ENCODE data around the gene PRKCG.
A peak's percentile ranks its signal among the peaks of the same experiment; 100 is the strongest.

The PRKCG gene

DNA sequence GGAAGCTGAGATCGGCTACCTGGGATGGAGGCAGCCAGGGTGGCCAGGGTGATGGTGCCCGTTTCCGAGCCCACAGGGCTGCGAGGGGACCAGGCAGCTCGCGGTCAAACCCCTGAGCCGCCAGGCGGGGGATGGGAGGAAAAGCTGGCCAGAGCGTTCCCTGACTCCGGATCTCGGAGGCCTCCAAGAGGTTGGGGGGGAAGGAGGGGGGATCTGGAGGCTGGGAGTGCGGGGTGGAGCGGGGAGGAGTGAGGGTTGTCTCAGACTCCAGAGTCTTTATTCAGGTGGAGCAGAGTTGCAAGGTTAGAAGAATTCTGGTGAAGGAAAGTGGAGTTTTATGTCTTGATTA is 28.1 kb downstream of the PRKCG start:
- TF ChIP-seq, protein P1, sequence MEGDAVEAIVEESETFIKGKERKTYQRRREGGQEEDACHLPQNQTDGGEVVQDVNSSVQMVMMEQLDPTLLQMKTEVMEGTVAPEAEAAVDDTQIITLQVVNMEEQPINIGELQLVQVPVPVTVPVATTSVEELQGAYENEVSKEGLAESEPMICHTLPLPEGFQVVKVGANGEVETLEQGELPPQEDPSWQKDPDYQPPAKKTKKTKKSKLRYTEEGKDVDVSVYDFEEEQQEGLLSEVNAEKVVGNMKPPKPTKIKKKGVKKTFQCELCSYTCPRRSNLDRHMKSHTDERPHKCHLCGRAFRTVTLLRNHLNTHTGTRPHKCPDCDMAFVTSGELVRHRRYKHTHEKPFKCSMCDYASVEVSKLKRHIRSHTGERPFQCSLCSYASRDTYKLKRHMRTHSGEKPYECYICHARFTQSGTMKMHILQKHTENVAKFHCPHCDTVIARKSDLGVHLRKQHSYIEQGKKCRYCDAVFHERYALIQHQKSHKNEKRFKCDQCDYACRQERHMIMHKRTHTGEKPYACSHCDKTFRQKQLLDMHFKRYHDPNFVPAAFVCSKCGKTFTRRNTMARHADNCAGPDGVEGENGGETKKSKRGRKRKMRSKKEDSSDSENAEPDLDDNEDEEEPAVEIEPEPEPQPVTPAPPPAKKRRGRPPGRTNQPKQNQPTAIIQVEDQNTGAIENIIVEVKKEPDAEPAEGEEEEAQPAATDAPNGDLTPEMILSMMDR (IDR thresholded peaks at IDR 0.05): no peak
- DNase-seq: peak; percentile 42
- Mint-ChIP-seq H3K27me3 (ENCODE audit: low read depth, poor library complexity) (peaks cover 91% of the 10 kb centered on the region), H3K9me3 (no peaks in the 10 kb centered on the region), H3K27ac (no peak overlapping the region), H3K36me3 (ENCODE audit: low read depth) (no peaks in the 10 kb centered on the region), H3K4me1 (peaks cover 27% of the 10 kb centered on the region), H3K4me3 (peak overlapping the region; percentile 77)

DNA sequence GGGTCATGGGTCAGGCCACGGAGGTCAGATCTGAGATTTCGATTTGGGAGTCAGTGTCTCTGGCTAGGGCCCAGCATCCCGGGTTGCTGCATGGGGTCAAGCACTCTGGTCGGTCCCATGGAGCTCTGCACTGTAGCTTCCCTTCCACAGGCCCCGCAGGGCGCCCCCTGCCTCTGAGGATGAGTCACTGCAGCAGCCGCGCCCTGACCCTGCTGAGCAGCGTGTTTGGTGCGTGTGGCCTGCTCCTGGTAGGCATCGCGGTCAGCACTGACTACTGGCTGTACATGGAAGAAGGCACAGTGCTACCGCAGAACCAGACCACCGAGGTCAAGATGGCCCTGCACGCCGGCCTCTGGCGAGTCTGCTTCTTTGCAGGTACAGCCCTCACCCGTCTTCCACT is 30.7 kb downstream of the PRKCG start:
- DNase-seq: peak; percentile 34
- TF ChIP-seq, protein P1 (IDR thresholded peaks at IDR 0.05): peak; percentile 23
- peaks cover 66% of the 10 kb centered on the region for H3K27me3 Mint-ChIP-seq (ENCODE audit: low read depth, poor library complexity)
- H3K4me1 Mint-ChIP-seq: peaks cover 24% of the 10 kb centered on the region
- H3K27ac Mint-ChIP-seq: no peak overlapping the region
- no peak overlapping the region for H3K4me3 Mint-ChIP-seq
- H3K36me3 Mint-ChIP-seq (ENCODE audit: low read depth): no peaks in the 10 kb centered on the region
- no peaks in the 10 kb centered on the region for H3K9me3 Mint-ChIP-seq

DNA sequence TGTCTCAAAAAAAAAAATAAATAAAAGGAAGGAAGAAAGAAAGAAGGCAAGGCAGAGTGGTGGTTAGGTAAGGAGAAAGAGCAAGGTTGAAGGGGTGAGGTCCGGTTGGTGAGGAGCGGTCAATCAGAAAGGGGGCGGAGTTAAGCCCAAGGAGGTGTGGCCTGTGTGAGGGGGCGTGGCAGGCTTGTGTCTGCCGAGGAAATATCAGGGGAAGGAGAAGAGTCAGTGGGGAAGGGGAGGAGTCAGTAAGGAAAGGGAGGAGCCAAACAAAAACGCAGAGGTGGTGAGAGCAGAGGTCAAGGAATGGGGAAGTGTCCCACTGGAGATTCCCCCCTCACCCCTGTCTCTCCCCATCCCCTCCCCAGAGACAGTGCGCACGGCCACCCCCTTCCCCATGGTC is 33.0 kb downstream of the PRKCG start:
- no peaks in the 10 kb centered on the region for H3K9me3 Mint-ChIP-seq
- H3K4me1 Mint-ChIP-seq: peaks cover 8% of the 10 kb centered on the region
- H3K36me3 Mint-ChIP-seq (ENCODE audit: low read depth): no peaks in the 10 kb centered on the region
- H3K27me3 Mint-ChIP-seq (ENCODE audit: low read depth, poor library complexity): peaks cover 43% of the 10 kb centered on the region
- DNase-seq: peak; percentile 41
- no peak overlapping the region for H3K27ac Mint-ChIP-seq
- H3K4me3 Mint-ChIP-seq: no peak overlapping the region
- TF ChIP-seq, protein P1 (IDR thresholded peaks at IDR 0.05): no peak

DNA sequence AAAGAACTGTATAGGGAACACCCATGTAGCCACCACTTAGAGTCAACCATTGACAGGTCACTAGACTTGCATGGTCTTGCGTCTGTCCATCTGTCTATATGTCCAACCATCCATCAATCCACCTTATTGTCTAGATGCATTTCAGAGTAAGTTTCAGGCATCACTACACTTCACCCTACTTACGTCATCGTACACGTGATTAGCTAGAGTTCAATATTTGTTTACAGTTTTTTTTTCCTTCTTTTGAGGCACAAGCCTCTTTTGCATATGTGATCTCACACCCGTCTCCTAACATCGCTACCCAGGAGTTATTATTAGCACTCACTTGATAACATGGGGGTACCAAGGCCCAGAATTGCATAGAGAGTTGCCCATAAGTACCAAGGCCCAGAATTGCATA is 34.0 kb downstream of the PRKCG start:
- no peak overlapping the region for H3K27ac Mint-ChIP-seq
- TF ChIP-seq, protein P1 (IDR thresholded peaks at IDR 0.05): no peak
- H3K36me3 Mint-ChIP-seq (ENCODE audit: low read depth): no peaks in the 10 kb centered on the region
- no peaks in the 10 kb centered on the region for H3K9me3 Mint-ChIP-seq
- no peaks in the 10 kb centered on the region for H3K4me1 Mint-ChIP-seq
- no peak for DNase-seq
- peaks cover 33% of the 10 kb centered on the region for H3K27me3 Mint-ChIP-seq (ENCODE audit: low read depth, poor library complexity)
- H3K4me3 Mint-ChIP-seq: no peak overlapping the region

DNA sequence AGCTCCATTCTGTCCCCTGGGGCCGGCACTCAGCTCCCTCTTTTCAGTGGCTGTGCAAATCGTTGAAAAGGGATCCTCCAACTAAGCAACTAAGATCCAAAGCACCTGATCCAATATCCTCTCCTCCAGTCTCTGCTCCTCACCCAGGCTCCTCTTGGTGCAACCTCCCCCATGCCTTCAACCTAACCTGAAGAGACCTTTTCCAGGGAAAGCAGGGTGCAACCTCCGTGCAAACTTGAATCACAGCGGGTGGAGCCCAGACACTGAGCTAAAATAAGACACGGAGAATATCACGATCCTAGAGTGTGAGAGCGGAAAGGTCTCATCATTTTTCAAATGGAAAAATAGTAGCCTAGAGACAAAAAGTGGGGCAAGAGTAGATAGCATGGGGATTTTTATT is 35.4 kb downstream of the PRKCG start:
- no peak overlapping the region for H3K27ac Mint-ChIP-seq
- H3K4me3 Mint-ChIP-seq: no peak overlapping the region
- no peaks in the 10 kb centered on the region for H3K36me3 Mint-ChIP-seq (ENCODE audit: low read depth)
- H3K27me3 Mint-ChIP-seq (ENCODE audit: low read depth, poor library complexity): peaks cover 19% of the 10 kb centered on the region
- no peak for DNase-seq
- TF ChIP-seq, protein P1 (IDR thresholded peaks at IDR 0.05): no peak
- H3K9me3 Mint-ChIP-seq: peaks cover 8% of the 10 kb centered on the region
- no peaks in the 10 kb centered on the region for H3K4me1 Mint-ChIP-seq

DNA sequence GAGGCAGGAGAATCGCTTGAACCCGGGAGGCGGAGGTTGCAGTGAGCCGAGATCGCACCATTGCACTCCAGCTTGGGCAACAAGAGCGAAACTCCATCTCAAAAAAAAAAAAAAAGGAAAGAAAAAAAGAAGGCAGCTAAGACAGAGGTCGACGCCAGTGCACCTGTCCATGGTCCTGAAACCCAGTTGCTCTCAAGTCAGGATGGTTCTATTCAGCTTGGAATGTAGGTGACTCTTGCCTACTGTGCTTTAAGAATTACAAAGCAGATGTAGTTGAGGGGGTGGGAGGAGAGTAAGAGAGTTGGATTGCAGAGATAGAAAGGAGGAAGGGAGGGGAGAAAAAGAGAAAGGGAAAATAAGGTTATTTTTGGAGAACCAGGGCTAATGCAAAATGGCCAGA is 45.7 kb downstream of the PRKCG start:
- Mint-ChIP-seq H3K9me3 (peaks cover 9% of the 10 kb centered on the region), H3K36me3 (ENCODE audit: low read depth) (no peaks in the 10 kb centered on the region), H3K4me1 (no peaks in the 10 kb centered on the region), H3K4me3 (no peak overlapping the region), H3K27ac (no peak overlapping the region), H3K27me3 (ENCODE audit: low read depth, poor library complexity) (peaks cover 6% of the 10 kb centered on the region)
- TF ChIP-seq, protein P1 (IDR thresholded peaks at IDR 0.05): no peak
- peak; percentile 89 for DNase-seq
